SKM-1 treated with dmso at 0.1 percent for 144 hours (cell line): ENCODE data around the gene FBN3.
"Not testable (repeated sequence)": the region's sequence is repeated elsewhere in the genome, so short reads cannot be mapped to it uniquely, and the experiment has no call there.

ENCODE experiments used
- DNase-seq: peaks from one replicate; lab custom pipeline; 2025; ENCODE audit not compliant: unreplicated experiment; lab: John Stamatoyannopoulos, UW

FBN3 gene

DNA sequence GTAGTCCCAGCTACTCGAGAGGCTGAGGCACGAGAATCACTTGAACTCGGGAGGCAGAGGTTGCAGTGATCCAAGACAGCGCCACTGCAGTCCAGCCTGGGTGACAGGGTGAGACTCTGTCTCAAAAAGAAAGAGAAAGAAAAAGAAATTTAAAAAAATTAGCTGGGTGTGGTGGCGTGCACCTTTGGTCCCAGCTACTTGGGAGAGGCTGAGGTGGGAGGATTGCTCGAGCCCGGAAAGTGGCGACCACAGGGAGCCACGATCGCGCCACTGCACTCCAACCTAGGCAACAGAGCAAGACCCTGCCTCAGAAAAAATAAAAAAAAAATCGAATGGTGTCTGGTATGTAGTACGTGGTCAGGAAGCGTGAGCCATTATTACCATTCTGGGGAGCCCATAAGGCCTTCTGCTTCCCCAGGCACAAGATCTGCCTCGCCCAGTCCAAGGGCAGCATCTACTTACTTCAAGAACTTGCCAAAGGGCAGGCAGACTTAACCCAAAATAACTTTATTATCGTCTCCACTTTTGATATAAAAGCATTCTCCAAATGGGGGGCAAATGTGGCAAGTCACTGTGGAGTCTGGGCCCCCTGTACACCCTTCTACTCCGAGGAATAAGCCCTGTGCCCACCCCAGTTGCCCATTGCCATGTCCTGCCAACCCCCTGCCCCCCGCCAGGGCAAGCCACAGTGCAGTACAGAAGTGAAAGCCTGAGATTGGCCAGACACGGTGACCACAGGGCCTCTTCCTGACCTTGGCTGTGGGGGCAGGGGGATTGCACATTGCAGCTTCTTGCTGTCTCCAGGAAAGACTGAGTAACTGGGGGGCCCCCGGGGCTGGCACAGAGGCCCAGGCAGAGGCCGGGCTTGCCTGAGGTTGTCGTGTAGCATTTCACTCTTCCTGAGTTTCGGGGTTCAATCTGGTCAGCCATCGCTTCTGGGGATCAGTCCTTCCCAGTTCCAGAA, 84.2 kb downstream of the FBN3 start:
- no peak for DNase-seq

DNA sequence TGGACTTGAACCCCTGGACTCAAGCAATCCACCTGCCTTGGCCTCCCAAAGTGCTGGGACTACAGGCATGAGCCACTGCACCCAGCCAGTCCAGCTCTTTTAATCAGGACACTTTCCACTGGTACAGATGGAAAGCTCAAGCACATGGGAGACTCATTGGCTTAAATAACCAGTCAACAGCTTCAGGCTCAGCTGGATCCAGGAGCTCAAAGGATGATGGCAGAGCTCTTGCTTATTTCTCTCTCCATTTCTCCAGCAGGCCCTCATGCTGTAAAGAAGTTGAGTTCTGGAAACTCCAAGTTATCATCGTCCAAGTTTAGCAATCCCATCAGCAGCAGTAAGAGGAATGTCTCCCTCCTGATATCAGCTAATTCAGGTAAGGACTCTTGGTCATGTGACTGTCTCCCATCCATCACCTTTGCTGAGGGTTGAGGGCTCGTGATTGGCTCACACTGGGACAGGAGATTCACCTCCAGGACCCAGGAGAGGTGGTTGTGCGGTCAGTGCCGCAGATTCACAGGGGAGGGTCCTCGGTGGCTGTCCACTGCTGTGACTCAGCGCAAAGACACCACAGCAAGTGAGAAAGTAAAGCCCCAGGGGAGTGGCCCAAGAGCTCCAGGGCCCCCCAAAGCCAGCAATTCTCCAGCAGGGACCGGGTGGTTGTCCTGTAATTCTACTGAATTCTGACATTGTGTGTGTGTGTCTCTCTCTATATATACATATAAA, 91.7 kb downstream of the FBN3 start:
- DNase-seq, result no peak

DNA sequence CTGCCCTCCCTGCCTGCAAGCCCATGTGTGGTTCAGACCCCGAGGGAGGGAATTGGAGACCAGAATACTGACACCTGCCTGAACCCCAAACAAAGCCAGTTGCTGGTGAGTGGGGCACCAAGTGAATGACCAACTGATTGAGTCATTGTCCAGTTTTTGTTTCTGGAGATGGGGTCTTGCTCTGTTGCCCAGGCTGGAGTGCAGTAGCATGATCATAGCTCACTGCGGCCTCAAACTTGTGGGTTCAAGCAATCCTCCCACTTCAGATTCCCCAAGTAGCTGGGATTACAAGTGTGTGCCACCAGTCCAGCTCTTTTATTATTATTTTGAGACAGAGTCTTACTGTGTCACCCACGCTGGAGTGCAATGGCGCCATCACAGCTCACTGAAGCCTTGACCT, 92.9 kb downstream of the FBN3 start:
- DNase-seq, result no peak

DNA sequence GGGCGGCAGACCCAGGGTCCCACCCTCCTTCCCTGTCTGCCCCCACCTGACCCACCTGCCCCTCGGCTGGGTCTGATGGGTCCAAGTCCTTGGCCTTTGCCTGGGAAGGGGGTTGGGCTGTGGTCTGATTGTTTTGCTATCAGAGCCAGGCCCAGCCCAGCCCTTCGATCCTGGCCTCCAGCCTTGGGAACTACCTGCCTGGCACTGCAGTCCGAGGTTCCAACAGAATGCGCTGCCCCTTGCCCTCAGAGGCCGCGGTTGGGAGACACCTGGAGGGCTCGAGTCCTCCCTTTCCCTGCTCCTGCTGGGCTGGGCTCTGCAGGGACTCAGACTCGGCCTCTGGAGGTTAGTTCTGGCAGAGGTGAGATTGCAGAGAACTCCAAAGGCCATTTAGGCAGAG, 95.2 kb downstream of the FBN3 start:
- DNase-seq, result no peak

DNA sequence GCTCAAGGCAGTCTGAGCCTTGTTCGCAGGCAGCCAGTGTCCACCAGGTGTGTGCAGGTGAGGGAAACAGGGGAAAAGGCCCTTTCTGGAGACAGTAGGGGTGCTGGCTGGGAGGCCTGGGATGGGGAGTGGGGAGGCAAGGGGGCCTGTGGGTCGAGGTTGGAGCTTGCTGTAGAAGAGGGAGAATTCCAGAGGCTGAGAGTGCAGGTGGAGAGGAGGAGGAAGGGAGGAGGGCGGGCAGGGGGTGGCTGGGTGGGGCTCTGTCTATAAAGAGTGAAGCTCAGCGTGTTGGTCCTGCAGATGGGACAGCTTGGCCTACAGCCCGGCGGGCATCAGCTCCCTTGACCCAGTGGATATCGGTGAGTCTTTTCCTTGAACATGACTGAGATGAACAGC, 96.9 kb downstream of the FBN3 start, which contains the start of gene CCL25:
Gene CCL25 (plus strand): TSS at position 297 of the 396 bp plus-strand sequence. CDS start 290 bp downstream, outside the sequence.
- DNase-seq, result no peak

DNA sequence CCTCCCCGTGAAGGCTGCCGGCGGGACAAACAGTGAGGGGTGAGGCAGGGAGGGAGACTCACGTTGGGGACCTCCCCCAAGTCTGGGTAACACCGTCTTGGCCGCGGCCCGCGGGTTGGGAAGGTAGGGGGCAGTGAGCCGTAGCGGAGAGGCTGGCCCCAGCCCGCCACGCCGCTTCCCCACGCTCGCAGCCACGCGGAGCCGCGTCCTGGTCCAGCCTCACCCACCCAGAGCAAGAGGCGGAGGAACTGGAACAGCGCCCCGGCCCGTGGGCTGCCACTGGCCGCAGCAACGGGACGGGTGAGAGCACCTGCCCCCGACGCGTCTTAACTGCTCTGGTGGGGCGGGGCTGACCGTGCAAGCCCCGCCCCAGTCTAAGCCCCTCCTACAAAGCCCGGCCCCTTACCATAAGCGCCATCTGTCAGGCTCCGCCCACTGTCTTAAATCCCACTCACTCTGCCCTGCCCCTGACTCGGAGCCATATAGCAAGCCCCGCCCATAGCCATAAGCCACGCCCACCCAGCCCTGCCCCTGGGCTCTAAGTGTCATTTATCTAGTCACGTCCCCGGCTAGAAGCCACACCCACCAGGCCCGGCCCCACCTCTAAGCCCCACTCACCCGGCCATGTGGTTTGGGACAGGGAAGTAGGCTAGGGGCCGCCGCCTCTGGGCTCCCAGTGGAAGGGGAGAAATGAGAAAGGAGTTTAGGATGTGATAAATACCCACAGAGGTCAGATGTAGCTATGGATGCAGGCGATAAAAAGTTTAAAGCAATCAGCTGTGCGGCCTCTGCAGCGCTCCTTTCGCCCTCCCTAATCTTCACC, 98.9 kb downstream of the FBN3 start:
- peak; percentile 95 for DNase-seq

DNA sequence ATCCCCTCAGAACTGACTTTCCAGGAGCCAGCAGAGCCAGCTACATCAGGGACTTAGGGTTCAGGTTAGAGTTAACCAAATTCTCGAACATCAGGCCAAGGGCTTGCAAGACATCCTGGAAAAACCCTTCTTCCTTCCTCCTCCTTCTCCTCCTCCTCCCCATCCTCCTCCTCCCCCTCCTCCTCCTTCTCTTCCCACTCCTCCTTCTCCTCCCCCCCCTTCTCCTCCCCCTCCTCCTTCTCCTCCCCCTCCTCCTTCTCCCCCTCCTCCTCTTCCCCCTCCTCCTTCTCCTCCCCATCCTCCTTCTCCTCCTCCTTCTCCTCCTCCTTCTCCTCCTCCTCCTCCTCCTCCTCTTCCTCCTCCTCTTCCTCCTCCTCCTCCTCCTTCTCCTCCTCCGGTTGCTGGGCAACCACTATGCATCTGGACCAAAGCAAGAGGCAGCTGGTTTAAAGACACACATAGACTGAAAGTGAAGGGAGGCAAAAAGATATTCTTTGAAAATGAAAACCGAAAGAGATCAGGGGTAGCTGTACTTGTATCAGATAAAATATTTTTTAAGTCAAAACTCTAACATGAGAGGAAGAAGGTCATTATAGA, 102.7 kb downstream of the FBN3 start:
- no peak for DNase-seq

DNA sequence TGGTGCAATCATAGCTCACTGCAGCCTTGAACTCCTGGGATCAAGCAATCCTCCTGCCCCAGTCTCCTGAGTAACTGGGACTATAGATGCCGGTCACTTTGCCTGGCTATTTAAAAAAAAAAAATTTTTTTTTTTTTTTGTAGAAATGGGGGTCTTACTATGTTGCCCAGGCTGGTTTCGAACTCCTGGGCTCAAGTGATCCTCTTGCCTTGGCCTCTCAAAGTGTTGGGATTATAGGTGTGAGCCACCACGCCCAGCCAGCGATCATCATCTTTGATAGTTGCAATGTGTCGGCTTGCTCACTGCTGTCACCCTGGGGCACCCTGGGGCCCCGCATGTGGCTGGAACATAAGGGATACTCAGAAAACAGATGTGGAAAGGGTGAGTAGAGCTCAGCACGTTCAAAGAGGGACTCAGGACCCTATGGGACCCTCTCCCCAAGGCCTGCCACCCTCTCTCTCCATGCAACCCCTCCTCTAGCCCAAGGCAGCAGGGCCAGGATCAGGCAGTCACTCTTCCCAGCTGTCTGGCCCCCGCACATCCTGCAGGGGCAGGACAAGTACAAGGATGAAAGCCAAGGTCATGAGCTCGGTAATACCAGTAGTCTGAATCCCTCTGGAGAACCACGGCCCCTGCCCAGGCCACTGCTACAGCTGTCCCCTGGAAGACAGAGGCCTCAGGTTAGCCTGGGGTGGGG, 103.4 kb downstream of the FBN3 start:
- DNase-seq, result no peak

DNA sequence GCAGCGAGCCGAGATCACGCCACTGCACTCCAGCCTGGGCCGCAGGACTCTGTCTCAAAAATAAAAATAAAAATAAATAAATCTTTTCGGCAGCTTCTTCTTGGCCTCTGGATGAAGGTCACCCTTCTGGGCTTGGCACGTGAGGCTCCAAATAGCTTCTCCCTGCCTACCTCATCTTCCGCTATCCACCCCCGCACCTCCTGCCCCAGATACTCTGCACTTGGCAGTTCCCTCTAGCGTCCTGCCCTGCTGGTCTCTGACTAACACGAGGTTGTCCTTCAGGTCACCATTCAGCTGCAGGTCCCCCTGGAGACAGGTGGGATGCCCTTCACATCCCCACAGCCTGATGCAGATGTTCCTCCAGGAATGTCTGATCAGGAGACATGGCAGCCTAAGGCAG, 105.4 kb downstream of the FBN3 start:
- no peak for DNase-seq

DNA sequence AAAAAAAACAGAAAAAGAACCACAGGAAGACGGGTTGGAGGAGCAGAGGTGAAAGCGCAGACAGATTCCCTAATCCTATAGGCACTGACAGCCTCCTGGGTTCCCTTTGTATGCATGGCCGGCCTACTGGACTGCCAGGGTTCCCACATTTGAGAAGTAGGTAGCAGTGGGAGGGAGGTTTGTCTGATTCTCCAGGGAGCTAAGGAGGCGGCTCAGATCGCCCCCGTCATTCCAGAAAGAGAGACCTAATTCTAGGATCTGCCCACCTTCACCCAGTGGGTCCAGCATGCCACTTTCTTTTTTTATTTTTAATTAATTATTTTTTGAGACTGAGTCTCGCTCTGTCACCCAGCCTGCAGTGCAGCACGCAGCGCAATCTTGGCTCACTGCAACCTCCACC, 106.5 kb downstream of the FBN3 start:
- no peak for DNase-seq

DNA sequence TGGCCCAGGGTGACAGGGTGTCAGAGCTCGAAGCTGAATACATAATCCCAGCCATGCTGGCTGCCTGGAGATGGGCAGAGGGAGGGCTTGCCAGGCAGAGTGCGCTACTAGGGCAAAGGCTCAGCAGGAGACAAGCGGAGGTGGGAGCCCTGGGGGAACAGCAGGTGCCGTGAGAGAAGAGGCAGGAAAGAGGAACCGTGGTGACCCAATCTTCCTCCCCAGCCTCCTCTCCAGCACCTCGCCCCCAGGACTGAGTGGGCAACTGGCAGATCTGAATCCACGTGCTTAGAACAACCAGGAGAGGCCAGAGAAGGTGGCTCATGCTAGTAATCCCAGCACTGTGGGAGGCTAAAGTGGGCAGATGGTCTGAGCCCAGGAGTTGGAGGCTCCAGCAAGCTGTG, 107.9 kb downstream of the FBN3 start:
- DNase-seq, result peak; percentile 29

DNA sequence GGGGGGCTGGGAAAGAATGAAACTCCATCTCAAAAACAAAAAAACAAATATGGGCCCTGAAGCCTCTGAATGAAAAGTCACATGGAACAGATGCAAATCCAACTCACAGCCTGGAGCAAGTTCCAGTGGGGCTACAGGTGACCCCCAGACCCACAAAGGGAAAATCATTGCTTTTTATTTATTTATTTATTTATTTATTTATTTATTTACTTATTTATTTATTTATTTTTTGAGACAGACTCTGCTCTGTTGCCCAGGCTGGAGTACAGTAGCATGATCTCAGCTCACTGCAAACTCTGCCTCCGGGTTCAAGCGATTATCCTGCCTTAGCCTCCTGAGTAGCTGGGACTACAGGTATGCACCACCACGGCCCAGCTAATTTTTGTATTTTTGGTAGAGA, 110.2 kb downstream of the FBN3 start:
- DNase-seq, result no peak

DNA sequence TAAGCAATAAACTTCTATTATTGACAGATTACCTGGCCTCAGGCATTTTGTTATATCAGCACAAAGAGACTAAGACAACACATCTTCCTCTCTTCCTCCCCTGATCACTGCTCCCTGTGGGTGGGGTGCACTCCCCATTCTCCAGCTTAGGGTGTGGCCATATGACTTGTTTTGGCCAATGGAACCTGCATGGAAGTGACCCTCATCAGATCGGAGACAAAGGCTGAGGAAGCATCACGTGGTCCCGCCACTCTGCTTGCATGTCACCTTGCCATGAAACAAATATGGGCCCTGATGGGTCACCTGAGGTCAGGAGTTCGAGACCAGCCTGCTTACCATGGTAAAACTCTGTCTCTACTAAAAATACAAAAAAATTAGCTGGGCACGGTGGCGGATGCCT, 110.6 kb downstream of the FBN3 start:
- DNase-seq, result no peak

DNA sequence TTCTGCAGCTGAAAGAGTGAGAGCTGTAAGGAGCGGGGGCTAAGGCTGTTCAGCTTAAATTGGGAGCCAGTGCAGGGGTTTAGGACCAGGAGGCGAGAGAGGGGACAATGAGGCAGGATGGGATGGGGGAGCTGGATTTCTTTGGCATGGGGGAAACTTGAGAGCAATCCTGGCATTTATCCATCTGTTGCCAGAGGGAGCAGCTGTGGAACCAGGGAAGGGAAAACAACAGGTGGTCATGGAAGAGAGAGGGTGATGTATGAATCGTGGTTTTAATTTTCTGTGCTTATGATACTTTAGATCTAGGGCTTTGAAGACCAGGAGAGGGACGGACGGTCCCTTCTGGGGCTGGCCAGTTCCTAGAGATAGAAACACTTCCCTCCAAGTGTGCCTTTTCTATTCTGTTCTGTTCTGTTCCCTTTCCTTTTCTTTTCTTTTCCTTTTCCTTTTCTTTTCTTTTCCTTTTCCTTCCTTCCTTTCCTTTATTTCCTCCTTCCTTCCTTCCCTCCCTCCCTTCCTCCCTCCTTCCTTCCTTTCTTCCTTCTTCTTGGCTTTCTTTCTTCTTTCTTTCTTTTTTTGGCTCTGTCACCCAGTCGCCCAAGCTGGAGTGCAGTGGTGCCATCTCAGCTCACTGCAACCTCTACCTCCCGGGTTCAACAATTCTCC, 112.8 kb downstream of the FBN3 start:
- no peak for DNase-seq

DNA sequence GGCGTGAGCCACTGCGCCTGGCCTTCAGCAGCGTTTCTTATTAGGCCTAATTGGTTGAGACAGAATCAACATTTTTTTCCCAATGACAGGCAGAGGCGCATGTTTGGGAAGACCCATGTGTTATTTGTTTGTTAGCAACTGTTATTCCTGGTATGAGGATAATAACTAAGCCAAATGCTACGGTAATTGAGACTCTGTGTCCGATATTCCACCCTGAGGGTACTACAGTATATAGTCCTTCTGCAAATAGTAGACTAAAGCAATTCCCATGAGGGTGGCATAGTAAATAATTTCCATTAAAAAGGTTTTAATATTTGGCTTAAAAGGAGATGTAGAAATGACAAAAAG, 115.2 kb downstream of the FBN3 start:
- DNase-seq, result no peak

DNA sequence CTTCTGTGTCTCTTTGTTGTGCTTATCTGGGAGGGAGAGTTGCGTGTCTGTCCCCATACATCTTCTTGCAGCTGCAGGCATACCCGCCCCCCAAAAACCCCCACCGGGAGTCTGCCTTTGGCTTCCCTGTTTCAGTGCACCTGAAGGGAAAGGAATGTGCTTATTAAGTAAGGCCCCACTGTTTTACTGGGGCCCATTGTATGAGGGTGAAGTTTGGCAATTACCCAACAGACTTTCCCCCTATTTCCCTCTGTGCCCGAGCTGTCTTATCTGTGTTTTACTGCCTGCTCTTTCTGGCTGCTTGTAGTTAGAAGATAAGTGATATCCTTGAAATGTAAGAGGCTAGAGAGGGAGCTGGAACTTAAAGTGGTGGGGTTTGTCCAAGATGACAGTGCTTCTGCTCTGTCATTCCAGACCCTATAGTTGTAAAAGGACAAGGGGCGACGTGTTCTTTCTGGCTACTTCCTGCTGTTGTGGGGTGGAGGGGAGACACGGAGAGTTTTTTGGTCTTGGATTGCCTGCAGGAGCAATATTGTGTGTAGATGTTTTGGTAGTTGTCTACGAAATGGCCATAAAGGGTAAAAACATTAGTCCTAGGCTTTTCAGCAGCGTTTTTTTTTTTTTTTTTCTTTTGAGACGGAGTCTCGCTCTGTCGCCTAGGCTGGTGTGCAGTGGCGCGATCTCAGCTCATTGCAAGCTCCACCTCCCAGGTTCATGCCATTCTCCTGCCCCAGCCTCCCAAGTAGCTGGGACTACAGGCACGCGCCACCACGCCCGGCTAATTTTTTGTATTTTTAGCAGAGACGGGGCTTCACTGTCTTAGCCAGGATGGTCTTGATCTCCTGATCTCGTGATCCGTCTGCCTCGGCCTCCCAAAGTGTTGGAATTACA, 115.9 kb downstream of the FBN3 start:
- DNase-seq, result not testable (repeated sequence)

DNA sequence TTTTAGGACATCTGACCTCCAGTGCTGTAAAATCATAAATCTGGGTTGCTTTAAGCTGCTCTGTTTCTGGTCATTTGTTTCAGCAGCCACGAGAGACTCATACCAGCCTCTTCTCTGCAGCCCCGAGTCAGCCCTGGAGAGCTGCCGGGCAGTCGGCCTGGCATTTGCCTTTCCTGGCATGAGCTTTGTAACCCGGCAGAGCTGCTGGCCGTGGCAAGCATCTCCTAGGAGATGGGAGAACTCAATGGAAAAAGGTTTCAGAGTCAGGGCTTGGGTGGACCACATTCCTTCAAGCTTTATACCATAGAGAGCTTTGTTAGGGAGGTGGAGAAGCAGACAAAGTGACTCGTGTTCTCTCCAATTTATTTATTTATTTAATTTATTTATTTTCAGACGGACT, 118.4 kb downstream of the FBN3 start:
- DNase-seq, result no peak

DNA sequence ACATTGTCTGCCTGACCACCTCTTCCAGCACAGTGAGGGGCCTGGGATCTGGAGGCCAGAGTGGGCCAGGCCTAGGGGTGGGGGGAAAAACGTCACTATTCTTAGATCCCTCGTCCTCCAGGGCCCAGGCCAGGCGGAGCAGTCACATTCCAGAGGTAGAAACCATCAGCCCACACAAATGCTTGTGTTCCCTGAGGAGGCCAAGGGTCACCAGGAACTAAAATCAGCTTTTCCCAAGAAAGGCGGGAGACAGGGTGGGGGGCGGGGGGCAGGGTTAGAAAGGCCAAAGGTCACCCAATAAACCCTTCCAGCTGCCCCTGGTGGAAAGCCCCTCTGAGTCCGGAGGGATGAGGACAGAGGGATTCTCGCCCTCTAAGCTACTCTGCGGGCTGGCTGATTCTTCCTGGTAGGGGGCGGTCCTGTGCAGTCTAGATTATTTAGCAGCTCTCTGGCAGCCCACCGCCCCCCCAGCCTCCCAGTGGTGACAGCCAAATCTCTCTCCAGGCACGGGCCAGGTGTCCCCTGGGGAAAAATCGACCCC, 120.4 kb downstream of the FBN3 start:
- no peak for DNase-seq

DNA sequence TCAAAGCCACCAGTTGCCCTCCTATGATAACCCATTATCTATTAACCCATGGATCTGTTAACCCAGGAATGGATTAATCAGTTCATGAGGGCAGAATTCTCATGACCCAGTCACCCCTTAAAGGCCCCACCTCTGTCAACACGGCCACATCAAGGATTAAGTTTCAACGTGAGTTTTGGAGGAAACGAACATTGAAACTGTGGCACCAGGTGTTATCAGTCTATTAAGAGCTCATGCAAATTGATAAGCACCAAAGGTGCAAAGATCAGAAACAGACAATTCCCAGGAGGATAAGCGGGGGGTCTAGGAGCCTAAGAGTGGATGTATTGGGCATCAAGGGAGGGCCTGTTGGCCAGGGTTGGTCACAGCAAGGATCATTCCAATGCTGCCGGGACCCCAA, 124.1 kb downstream of the FBN3 start:
- no peak for DNase-seq
